Adrenal gland (tissue), 12 donors: ENCODE data around the gene DSTN. TPM values are rescaled to one million over a fixed set of nuclear protein-coding genes. Genes with fewer than 3 reads are reported as not detected.

Experiments used
- DNase-seq, 7 donors: peaks; one replicate each; pipeline ENCODE4 v3.0.0-alpha.2; 2019 to 2020
- H3K27ac ChIP-seq, 5 donors: fragments of 200-600 bp; sonication (generic) in 4 of 5; 1 replicate in 3 of 5; 2 replicates in 2 of 5; pipeline versions ENCODE4 v1.5.1 to v1.8.0; 2016 to 2020; ENCODE audit warnings: mild to moderate bottlenecking in 1 of 5
- H3K27me3 ChIP-seq: fragments of 200-600 bp; 2 replicates; pipeline ENCODE4 v1.8.0; 2021
- H3K36me3 ChIP-seq, 2 donors: fragments of 200-600 bp; replicated peaks in 1 of 2; 1 replicate in 1 of 2; 2 replicates in 1 of 2; pipeline versions ENCODE4 v1.5.1 to v1.8.0; 2018 to 2022
- H3K4me1 ChIP-seq, 2 donors: fragments of 200-600 bp; replicated peaks in 1 of 2; 1 replicate in 1 of 2; 2 replicates in 1 of 2; pipeline versions ENCODE4 v1.5.1 to v1.8.0; 2018 to 2021
- H3K4me3 ChIP-seq, 4 donors: fragments of 200-600 bp; sonication (generic) in 3 of 4; one replicate each; pipeline ENCODE4 v1.5.1; 2016 to 2018
- H3K9me3 ChIP-seq, 3 donors: fragments of 200-600 bp; sonication (generic) in 1 of 3; replicated peaks in 1 of 3; 1 replicate in 2 of 3; 2 replicates in 1 of 3; pipeline versions ENCODE4 v1.5.1 to v1.8.0; 2016 to 2021
- POLR2A ChIP-seq, 2 donors: fragments of 450-650 bp; IDR thresholded peaks; one replicate each; pipeline ENCODE4 v1.6.1; 2017; ENCODE audit warnings: antibody characterized with exemption in 2 of 2, mild to moderate bottlenecking in 2 of 2, moderate library complexity in 1 of 2
- WGBS, 4 donors: extraction: QIAGEN DNeasy Blood & Tissue Kit in 2 of 4; methylation state at CpG; one replicate each; pipeline versions ENCODE4 v1.1.5 to v1.1.7; 2013 to 2017; 5-methylcytosine and 5-hydroxymethylcytosine counted together
- intact Hi-C, 2 donors: fragments of 100-400 bp; cut with DNase I; formaldehyde crosslinking; loops; one replicate each; pipeline versions ENCODE4 v1.14.1 to v1.15.0; 2022 to 2023
- polyA plus RNA-seq, 3 donors: library from polyadenylated mRNA; stranded (reverse); fragments of 200-250 nt in 2 of 3; fragments of 350-450 nt in 1 of 3; fragmentation: Illumina TruSeq in 1 of 3; extraction: RNeasy Lipid Tissue Mini Kit (QIAGEN cat#74804) in 1 of 3; gene quantifications; one replicate each; pipeline ENCODE4 v1.2.3, GENCODE V29; 2013 to 2014
- total RNA-seq, 9 donors: library from RNA; depleted of rRNA in 4 of 9; stranded (reverse); fragments of >200 nt in 4 of 9; fragments of 120-200 nt in 1 of 9; fragmentation: NEBNext Ultra II Directional in 1 of 9; extraction: Animal tissue kit (Norgen Biotek cat#: 25700) in 1 of 9; gene quantifications; one replicate each; pipeline versions ENCODE4 v1.1.0 to v1.2.4, GENCODE V29; 2013 to 2023
- TF ChIP-seq, protein P1 (sequence below), 6 experiments: fragments of 450-650 bp in 4 of 6; fragments of 200-600 bp in 2 of 6; sonication (generic) in 1 of 6; IDR thresholded peaks; 1 replicate in 5 of 6; 2 replicates in 1 of 6; pipeline versions ENCODE4 v1.5.1 to v1.8.0; 2016 to 2021; ENCODE audit warnings: antibody characterized with exemption in 6 of 6, mild to moderate bottlenecking in 2 of 6, moderate library complexity in 1 of 6
- donor health status: healthy with polysubstance abuse.
- donor health status: Bipolar disorder and iron deficiency.
- donor health status: DM: yes; HTN: yes; CAD: no.
- donor health status: DM: no; HTN: no; CAD: no.
- donor health status: DM: no; HTN: no; CAD: no.
- donor health status: DM: yes; HTN: yes; CAD: no.

Gene DSTN
- total and polyA plus RNA-seq, 12 donors, result 184 to 552 (median 273) TPM

DNA sequence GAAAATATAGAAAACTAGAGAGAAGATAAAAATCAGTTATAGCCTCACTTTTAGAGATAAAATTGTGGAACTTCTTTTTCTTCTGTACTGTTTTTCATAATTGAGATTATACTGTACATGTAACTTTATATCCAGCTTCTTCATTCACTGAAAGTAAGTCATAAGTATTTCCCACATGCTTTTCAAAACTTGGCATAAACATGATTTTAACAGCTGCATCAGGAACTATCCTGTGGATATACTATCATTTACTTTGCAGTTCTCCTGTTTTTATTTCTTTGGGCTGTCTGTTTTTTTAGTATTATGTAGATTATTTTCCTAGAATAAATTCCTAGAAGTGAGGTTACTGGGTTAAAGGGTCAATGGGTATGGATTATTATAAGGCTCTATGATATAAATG is 14.8 kb downstream of the DSTN start:
- H3K36me3 ChIP-seq, result no peaks in the 10 kb centered on the region
- H3K4me1 ChIP-seq, result peaks cover 4 to 51% of the 10 kb centered on the region in 2 donors
- DNase-seq, result no peak
- H3K4me3 ChIP-seq, result no peak overlapping the region
- H3K9me3 ChIP-seq, result no peaks in the 10 kb centered on the region
- intact Hi-C loops, result no loop called here
- TF ChIP-seq, protein P1, sequence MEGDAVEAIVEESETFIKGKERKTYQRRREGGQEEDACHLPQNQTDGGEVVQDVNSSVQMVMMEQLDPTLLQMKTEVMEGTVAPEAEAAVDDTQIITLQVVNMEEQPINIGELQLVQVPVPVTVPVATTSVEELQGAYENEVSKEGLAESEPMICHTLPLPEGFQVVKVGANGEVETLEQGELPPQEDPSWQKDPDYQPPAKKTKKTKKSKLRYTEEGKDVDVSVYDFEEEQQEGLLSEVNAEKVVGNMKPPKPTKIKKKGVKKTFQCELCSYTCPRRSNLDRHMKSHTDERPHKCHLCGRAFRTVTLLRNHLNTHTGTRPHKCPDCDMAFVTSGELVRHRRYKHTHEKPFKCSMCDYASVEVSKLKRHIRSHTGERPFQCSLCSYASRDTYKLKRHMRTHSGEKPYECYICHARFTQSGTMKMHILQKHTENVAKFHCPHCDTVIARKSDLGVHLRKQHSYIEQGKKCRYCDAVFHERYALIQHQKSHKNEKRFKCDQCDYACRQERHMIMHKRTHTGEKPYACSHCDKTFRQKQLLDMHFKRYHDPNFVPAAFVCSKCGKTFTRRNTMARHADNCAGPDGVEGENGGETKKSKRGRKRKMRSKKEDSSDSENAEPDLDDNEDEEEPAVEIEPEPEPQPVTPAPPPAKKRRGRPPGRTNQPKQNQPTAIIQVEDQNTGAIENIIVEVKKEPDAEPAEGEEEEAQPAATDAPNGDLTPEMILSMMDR (IDR thresholded peaks at IDR 0.05), result no peak
- TF ChIP-seq POLR2A (IDR thresholded peaks at IDR 0.05), result no peak
- H3K27ac ChIP-seq, result no peak overlapping the region
- no peaks in the 10 kb centered on the region for H3K27me3 ChIP-seq

DNA sequence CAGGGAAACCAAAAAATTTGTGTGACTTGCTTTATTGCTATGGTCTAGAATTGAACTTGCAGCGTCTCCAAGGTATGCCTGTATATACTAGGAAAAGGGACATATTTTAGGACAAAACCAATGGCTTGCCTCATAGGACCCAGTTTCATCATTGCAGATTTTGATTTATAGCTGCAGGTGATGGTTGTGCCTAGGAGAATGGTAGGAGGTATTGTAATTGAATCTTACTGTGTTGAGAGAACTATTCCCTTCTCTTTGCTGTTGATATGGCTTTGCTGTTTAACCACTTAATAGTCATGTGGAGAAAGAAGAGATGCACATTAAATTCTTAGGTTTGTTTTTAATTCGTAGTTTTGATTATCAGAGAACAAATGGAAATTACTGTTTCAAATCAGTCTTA is 16.4 kb downstream of the DSTN start:
- H3K27me3 ChIP-seq, result no peaks in the 10 kb centered on the region
- peaks cover 4 to 58% of the 10 kb centered on the region in 2 donors for H3K4me1 ChIP-seq
- H3K36me3 ChIP-seq, result no peaks in the 10 kb centered on the region
- no peak for DNase-seq
- WGBS, 4 donors, result 81 to 85% (median 83%) methylated on average over 2 of the region's 2 CpGs
- H3K27ac ChIP-seq, result no peak overlapping the region
- no peak for TF ChIP-seq POLR2A (IDR thresholded peaks at IDR 0.05)
- TF ChIP-seq, protein P1 (IDR thresholded peaks at IDR 0.05), result no peak
- H3K4me3 ChIP-seq, result no peak overlapping the region
- no peaks in the 10 kb centered on the region for H3K9me3 ChIP-seq
- intact Hi-C loops, result no loop called here

DNA sequence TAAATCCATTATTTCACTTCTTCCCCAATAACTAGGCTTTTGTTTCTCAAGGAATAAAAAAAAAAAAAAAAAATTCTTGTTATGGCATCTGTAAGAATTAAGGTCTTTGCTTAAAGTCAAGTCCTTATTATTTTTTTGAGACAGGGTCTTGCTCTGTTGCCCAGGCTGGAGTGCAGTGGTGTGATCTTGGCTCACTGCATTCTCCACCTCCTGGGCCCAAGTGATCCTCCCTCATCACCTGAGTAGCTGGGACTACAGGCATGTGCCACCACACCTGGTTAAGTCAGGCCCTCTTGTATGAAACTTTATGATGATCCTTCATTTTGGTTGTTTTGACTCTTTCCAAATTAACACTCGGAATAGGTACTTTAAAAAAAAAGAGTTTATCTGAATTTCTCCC is 17.3 kb downstream of the DSTN start:
- TF ChIP-seq, protein P1 (IDR thresholded peaks at IDR 0.05), result no peak
- no peak for TF ChIP-seq POLR2A (IDR thresholded peaks at IDR 0.05)
- H3K36me3 ChIP-seq, result no peaks in the 10 kb centered on the region
- no peaks in the 10 kb centered on the region for H3K9me3 ChIP-seq
- no peaks in the 10 kb centered on the region for H3K27me3 ChIP-seq
- H3K4me3 ChIP-seq, result no peak overlapping the region
- no peak for DNase-seq
- peaks cover 4 to 60% of the 10 kb centered on the region in 2 donors for H3K4me1 ChIP-seq
- intact Hi-C loops, result no loop called here
- H3K27ac ChIP-seq, result no peak overlapping the region
- WGBS, 4 donors, result 94 to 100% (median 98%) methylated on average over 1 of the region's 1 CpG

DNA sequence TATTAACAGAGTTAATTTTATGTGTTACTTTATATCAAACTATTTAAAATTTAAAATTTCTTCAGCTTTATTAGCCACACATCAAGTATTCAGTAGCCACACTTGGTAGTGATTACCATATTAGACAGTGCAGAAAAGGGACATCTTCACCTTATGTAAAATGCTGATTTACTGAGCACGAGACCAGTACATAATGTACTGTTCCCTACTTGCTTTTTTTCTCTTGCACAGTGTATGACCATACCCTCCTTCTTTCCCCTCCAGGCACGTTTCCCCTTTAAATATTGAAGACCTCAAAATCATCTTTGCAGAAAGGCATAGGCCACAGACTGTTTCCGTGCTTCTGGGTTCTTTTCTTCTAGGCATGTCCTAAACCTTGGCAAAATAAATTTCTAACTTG is 17.9 kb downstream of the DSTN start:
- no peak for DNase-seq
- Histone ChIP-seq H3K4me3 (no peak overlapping the region), H3K27ac (no peak overlapping the region), H3K9me3 (no peaks in the 10 kb centered on the region), H3K27me3 (no peaks in the 10 kb centered on the region), H3K36me3 (no peaks in the 10 kb centered on the region), H3K4me1 (peaks cover 6 to 62% of the 10 kb centered on the region in 2 donors)
- WGBS, 4 donors, result 51 to 86% (median 72%) methylated on average over 3 of the region's 3 CpGs
- no peak for TF ChIP-seq POLR2A (IDR thresholded peaks at IDR 0.05)
- TF ChIP-seq, protein P1 (IDR thresholded peaks at IDR 0.05), result no peak
- intact Hi-C loops, result no loop called here
